IgD-negative memory B cell (primary cell): Measurements from ENCODE around the gene TNP1. TPM values are rescaled to one million over a fixed set of nuclear protein-coding genes. Genes with fewer than 3 reads are reported as not detected.

Experiments
- H3K27ac Mint-ChIP-seq, 3 donors: one replicate each; pipeline ENCODE4 v1.8.0; 2020 to 2022; ENCODE audit warnings: mild to moderate bottlenecking in 3 of 3, mixed read lengths in 3 of 3, moderate library complexity in 1 of 3
- H3K27me3 Mint-ChIP-seq: one replicate; pipeline ENCODE4 v1.8.0; 2021; ENCODE audit warnings: mixed read lengths
- H3K36me3 Mint-ChIP-seq: one replicate; pipeline ENCODE4 v1.8.0; 2020; ENCODE audit warnings: mild to moderate bottlenecking, mixed read lengths
- H3K4me1 Mint-ChIP-seq, 3 donors: one replicate each; pipeline ENCODE4 v1.8.0; 2020 to 2022; ENCODE audit warnings: mixed read lengths in 3 of 3, mild to moderate bottlenecking in 1 of 3
- H3K4me3 Mint-ChIP-seq, 4 donors: one replicate each; pipeline ENCODE4 v1.8.0; 2020 to 2022; ENCODE audit warnings: mild to moderate bottlenecking in 4 of 4, mixed read lengths in 4 of 4, moderate library complexity in 3 of 4
- H3K9me3 Mint-ChIP-seq, 3 donors: one replicate each; pipeline ENCODE4 v1.8.0; 2020 to 2021; ENCODE audit warnings: mixed read lengths in 3 of 3, mild to moderate bottlenecking in 1 of 3
- polyA plus RNA-seq: library from polyadenylated mRNA; unstranded; fragments of 300-500 nt; fragmentation: Illumina TruSeq; gene quantifications from one replicate; pipeline ENCODE4 v1.2.3, GENCODE V29; 2021

TNP1 gene
- polyA plus RNA-seq, 1 donor from 2014 or later = not detected

DNA sequence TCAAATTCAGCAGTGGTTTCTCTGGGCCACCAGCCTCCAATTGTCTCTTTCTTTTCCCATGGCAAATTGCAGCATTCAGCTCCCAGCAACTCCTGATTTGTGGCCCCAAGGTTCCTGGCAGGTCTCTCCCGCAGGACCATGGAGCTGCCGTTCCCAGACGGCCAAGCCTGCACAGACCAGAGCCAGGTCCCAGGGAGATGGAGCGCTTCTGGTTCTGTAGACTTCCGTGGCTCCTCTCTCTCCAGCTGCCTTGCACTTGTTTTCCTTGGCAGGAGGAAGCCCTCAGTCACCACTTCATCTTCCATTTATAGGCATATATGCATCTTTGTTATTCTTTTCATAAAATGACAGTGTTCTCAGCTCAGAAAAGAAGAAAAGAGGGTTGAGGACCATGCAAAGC, 21.7 kb downstream of the TNP1 start:
- Mint-ChIP-seq H3K36me3 (no peaks in the 10 kb centered on the region), H3K27ac (peak overlapping the region in 1 of 3 donors; percentile 40), H3K4me3 (no peak overlapping the region), H3K9me3 (peaks cover 0 to 6% (median 0%) of the 10 kb centered on the region in 3 donors), H3K27me3 (peaks cover 3% of the 10 kb centered on the region), H3K4me1 (peaks cover 0 to 3% (median 0%) of the 10 kb centered on the region in 3 donors)

DNA sequence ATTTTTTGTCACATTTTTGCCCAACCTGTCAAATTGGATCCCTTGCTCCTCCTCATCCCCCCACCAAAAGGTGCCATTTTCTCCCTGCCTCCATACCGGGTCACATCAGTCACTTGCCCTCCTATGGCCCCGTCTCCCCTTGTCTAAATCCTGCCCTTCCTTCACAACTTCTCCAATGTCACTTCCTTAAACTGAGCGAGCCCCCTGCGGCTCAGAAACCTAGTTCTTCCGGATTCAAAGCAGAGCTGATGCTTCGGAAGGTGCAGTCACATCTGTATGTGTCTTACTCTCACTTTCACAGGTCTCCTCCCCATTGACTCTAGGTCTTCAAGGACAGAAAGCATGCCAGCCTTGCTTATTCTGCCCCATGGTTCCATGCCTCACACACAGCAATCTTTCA, 22.1 kb downstream of the TNP1 start:
- H3K4me1 Mint-ChIP-seq = peaks cover 0 to 3% (median 0%) of the 10 kb centered on the region in 3 donors
- no peak overlapping the region for H3K27ac Mint-ChIP-seq
- peaks cover 3% of the 10 kb centered on the region for H3K27me3 Mint-ChIP-seq
- no peaks in the 10 kb centered on the region for H3K36me3 Mint-ChIP-seq
- H3K4me3 Mint-ChIP-seq = no peak overlapping the region
- H3K9me3 Mint-ChIP-seq = peaks cover 0 to 6% (median 0%) of the 10 kb centered on the region in 3 donors

DNA sequence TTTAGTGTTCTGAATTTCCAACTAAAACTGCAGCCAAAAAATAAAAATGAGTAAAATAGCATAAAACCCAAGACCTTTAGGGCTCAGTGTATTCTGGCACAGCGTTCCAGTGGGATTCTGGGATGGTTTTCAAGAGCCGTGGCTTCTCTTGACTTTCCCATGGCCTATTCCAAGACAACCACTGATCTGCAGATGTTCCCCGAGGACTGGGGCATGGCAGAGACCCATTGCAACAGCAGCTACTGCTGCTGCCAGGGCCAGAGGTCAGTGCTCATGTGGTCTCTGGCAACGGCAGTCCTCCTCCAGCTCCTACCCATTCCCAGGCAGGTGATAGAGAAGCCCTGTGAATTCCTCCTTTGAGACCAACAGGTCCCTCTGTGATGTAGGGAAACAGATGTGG, 26.8 kb downstream of the TNP1 start:
- Mint-ChIP-seq H3K4me1 (peaks cover 0 to 3% (median 0%) of the 10 kb centered on the region in 3 donors), H3K4me3 (no peak overlapping the region), H3K27me3 (peaks cover 3% of the 10 kb centered on the region), H3K36me3 (peaks cover 2% of the 10 kb centered on the region), H3K27ac (no peak overlapping the region), H3K9me3 (peaks cover 0 to 3% (median 0%) of the 10 kb centered on the region in 3 donors)

DNA sequence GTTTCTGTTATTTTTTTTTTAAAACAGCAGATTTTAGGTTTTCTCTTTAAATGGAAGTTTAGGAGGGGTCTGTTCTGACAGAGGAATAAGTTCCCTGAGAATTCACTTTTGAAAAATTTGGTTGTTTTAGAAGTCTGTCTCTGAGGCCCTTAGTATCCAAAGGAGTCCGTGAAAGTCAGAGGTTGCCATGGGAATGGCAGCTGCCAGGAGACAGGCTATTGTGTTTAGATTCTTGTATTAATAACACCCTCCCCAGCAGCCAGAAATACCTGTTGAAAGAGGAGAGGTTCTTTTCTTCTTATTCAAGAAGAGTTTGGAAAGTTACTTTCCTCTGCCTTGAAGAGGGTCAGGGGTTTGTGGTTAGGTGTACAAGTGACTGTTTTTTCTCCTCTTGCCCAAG, 29.5 kb downstream of the TNP1 start:
- Mint-ChIP-seq H3K27me3 (peaks cover 2% of the 10 kb centered on the region), H3K9me3 (no peaks in the 10 kb centered on the region), H3K27ac (no peak overlapping the region), H3K4me1 (no peaks in the 10 kb centered on the region), H3K4me3 (no peak overlapping the region), H3K36me3 (peaks cover 2% of the 10 kb centered on the region)

DNA sequence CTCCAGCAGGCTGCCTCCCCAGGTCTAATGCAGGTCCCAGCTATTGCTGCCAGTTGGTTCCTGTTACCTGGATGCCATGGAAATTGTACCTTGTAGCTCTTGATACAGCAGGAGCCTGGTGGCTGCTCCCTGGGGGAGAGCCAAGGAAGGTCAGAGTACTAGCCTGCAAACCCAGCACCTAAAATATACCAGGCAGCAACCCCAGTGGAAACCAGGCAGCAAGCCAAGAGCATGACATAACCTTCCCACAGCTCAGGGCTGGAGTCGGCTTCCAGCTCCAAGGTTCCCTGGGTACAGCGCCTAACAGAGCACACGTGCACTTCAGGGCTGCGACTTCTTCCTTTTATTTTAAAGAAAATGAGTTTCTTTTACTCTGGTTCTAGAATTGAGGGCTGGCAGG, 30.3 kb downstream of the TNP1 start:
- peaks cover 2% of the 10 kb centered on the region for H3K27me3 Mint-ChIP-seq

DNA sequence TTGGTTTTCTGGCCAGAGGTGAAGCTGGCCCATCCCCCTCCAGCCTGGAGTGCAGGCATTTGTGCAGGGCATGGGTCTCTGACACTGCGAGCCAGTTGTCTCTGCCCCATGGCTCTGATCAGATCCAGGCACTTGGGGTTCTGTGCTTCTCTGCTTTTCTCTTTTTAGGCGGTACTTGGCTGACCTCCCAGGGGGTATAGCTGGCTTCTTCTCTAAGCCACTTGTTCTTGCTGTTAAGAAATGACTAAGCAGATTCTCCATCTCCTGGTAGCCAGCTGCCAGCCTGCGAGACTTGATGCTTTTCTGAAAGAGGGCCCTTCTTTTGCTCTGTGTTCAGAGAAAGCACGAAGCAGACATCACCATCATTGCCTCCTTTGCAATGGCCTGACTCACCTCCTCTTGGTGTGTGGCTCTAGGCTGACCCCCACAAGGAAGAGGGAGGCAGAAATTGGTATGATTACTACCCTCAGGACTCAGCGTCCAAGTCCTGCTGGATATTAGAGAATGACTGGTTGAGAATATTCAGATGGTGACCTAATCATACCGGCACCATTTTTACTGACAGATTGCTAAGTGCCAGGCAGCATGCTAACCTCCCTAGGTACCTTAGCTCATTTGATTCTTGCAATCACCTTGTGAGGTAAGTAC, 32.7 kb downstream of the TNP1 start:
- no peaks in the 10 kb centered on the region for H3K9me3 Mint-ChIP-seq
- H3K4me1 Mint-ChIP-seq = peaks cover 0 to 3% (median 0%) of the 10 kb centered on the region in 3 donors
- no peak overlapping the region for H3K27ac Mint-ChIP-seq
- no peak overlapping the region for H3K4me3 Mint-ChIP-seq
- H3K36me3 Mint-ChIP-seq = no peaks in the 10 kb centered on the region
- peaks cover 2% of the 10 kb centered on the region for H3K27me3 Mint-ChIP-seq

More for the DNA sequence above, 30.3 kb downstream of the TNP1 start:
- peaks cover 0 to 3% (median 0%) of the 10 kb centered on the region in 3 donors for H3K4me1 Mint-ChIP-seq
- no peak overlapping the region for H3K27ac Mint-ChIP-seq
- no peak overlapping the region for H3K4me3 Mint-ChIP-seq
- no peaks in the 10 kb centered on the region for H3K9me3 Mint-ChIP-seq
- peaks cover 2% of the 10 kb centered on the region for H3K36me3 Mint-ChIP-seq

DNA sequence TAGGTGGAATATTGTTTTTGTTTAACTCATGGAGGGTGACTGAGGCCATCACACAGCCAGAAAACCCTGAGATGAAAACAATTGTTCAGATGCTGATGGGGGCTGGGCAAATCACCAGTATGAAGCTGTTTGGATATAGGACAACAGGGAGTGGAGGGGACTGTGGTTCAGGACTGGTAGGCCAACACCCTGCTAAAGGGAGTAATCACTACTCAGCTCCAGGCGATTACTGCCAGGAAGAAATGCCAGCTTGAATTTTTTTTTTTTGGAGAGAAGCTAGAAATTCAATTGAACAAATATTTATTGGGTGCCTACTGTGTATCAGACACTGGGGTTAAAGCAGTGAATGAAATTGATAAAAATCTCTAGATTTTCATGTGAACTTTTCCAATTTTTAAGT, 37.4 kb downstream of the TNP1 start:
- Mint-ChIP-seq H3K27me3 (no peaks in the 10 kb centered on the region), H3K4me1 (peaks cover 0 to 3% (median 0%) of the 10 kb centered on the region in 3 donors), H3K27ac (no peak overlapping the region), H3K4me3 (peak overlapping the region in 1 of 4 donors; percentile 50), H3K9me3 (peaks cover 0 to 2% (median 0%) of the 10 kb centered on the region in 3 donors), H3K36me3 (no peaks in the 10 kb centered on the region)

DNA sequence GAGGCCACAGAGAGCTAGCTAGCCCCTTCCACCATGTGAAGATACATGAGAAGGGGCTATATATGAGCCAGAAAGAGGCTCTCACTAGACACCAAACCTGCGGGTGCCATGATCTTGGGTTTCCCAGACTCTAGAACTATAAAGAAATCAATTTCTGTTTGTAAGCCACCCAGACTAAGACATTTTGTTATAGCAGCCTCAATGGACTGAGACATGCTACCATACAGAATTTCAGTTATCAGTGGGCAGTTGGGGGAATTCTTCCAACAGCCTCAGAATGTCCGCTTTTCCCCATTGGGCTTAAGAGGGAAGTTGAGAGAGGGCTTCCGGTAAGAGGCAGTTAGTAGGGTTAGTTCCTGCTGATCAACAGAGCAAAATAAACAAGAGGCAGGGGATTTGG, 39.2 kb downstream of the TNP1 start:
- no peaks in the 10 kb centered on the region for H3K36me3 Mint-ChIP-seq
- H3K27me3 Mint-ChIP-seq = peaks cover 1% of the 10 kb centered on the region
- H3K9me3 Mint-ChIP-seq = peaks cover 0 to 2% (median 0%) of the 10 kb centered on the region in 3 donors
- H3K4me1 Mint-ChIP-seq = peaks cover 0 to 3% (median 0%) of the 10 kb centered on the region in 3 donors
- H3K4me3 Mint-ChIP-seq = no peak overlapping the region
- no peak overlapping the region for H3K27ac Mint-ChIP-seq

DNA sequence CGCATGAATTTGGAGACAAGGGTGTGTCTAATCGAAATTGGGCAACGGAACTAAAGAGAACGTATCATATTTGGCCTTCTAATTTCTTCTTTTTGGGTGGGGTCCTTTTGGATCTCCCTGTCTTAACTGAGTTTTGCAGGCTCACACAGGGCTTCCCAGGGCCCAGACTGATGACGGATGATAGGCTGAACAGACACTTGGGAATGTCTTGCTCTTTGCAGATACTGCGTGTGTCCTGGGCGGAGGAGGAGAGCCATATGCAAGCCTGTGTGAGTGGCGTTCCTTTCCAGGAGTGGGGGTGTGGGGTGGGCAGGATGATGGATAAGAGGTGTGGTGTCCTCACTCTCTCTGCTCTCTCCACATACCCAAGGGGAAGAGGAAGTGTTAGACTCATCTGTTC, 40.1 kb downstream of the TNP1 start:
- H3K9me3 Mint-ChIP-seq = peaks cover 0 to 2% (median 0%) of the 10 kb centered on the region in 3 donors
- H3K27ac Mint-ChIP-seq = no peak overlapping the region
- peaks cover 0 to under 1% (median 0%) of the 10 kb centered on the region in 3 donors for H3K4me1 Mint-ChIP-seq
- H3K27me3 Mint-ChIP-seq = peaks cover 3% of the 10 kb centered on the region
- no peak overlapping the region for H3K4me3 Mint-ChIP-seq
- H3K36me3 Mint-ChIP-seq = no peaks in the 10 kb centered on the region

DNA sequence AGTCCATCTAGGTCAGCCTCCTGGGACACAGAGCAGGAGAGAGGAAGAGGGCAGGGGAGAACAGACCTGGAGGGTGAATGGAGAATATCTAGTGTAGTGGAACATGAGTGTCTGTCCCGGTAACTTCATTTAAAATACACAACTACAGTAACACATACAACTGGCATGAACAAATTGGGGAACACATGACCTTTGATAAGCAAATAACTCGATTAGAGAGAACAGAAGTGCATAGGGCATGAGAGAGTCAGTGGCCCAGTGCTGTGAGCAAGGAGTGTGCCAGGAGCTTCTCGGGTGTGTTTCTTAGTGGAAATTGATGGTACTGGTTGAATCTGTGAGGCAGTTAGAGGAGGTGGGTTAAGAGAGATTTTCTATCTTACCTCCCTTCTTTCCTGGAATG, 40.8 kb downstream of the TNP1 start:
- peaks cover 3% of the 10 kb centered on the region for H3K27me3 Mint-ChIP-seq
- H3K9me3 Mint-ChIP-seq = peaks cover 0 to 2% (median 0%) of the 10 kb centered on the region in 3 donors
- H3K27ac Mint-ChIP-seq = no peak overlapping the region
- H3K4me3 Mint-ChIP-seq = no peak overlapping the region
- H3K36me3 Mint-ChIP-seq = no peaks in the 10 kb centered on the region
- H3K4me1 Mint-ChIP-seq = no peaks in the 10 kb centered on the region

DNA sequence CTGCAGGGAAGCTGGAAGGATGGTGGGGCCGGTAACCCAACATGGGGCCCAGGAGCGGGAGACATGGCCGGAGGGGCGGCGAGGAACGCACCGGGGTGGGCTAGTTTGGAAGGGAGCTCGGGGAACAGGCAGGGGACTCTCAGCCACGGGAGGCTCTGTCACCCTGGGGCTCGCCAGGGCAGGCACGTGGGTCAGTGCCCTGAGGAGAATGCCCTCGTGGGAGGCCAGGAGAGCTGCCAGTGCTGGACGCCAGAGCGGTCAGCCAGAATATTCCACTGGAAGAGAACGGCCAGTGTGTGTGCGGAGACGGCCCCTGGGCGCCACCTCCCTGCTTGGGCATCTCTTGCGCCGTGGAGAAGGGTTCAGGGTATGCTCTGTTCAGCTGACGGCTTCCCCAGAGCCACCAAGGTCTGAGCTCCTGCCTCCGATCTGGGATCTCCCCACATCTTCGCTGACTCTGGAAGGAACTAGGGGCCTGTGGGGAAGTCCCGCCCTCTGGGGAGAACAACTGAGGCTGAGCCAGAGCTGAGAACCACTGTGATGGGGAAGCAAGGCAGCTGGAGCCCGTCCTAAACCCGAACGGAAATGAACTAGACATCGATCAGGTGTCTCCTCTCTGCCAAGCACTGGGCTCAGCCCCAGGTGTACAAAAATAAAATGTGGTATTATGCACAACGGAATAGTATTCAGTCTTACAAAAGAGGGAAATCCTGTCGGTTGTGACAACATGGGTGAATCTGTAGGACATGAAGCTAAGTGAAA, 49.3 kb downstream of the TNP1 start:
- H3K27me3 Mint-ChIP-seq = peaks cover under 1% of the 10 kb centered on the region
- no peak overlapping the region for H3K4me3 Mint-ChIP-seq
- no peaks in the 10 kb centered on the region for H3K9me3 Mint-ChIP-seq
- no peaks in the 10 kb centered on the region for H3K36me3 Mint-ChIP-seq
- H3K4me1 Mint-ChIP-seq = no peaks in the 10 kb centered on the region
- H3K27ac Mint-ChIP-seq = no peak overlapping the region

Other genes starting within 250 kb of the TNP1 start
- gene IGFBP2, start 226.6 kb downstream of the TNP1 start, polyA plus RNA-seq = not detected
- gene IGFBP5, start 164.5 kb downstream of the TNP1 start, polyA plus RNA-seq = not detected